Measurements from ENCODE around the gene PAGE5.
A peak's percentile ranks its signal among the peaks of the same experiment; 100 is the strongest.

GRCh38 chrX:55210931-55211677, 9.0 kb upstream of the PAGE5 start:
- TF ChIP-seq CTCF (IDR thresholded peaks at IDR 0.05), result peak; percentile 39
- no peak for TF ChIP-seq ZFX (IDR thresholded peaks at IDR 0.05; ENCODE audit: borderline replicate concordance)

Measured in 22Rv1 (cell line).